BJ (cell line): ENCODE data around the gene FAAP20. TPM values are rescaled to one million over a fixed set of nuclear protein-coding genes. Genes with fewer than 3 reads are reported as not detected.

Source experiments
- CTCF ChIA-PET: fragments of 350-600 bp; formaldehyde crosslinking; extraction: SDS; loops from one replicate; lab custom pipeline; 2021; ENCODE audit warnings: antibody characterized with exemption, inconsistent platforms; lab: Yijun Ruan, JAX
- POLR2A ChIA-PET: fragments of 300-600 bp; sonication (Branson Sonifier 250); formaldehyde crosslinking; extraction: SDS; loops from one replicate; lab custom pipeline; 2021; ENCODE audit warnings: antibody characterized with exemption; lab: Charles Lee
- DNase-seq: peaks from one replicate; pipeline ENCODE4 v3.0.0-alpha.2; 2011; ENCODE audit warnings: low read depth
- H3K27me3 ChIP-seq: 2 replicates; pipeline ENCODE4 v1.6.0; 2011; ENCODE audit warnings: low read length; ENCODE audit not compliant: control insufficient read depth, insufficient read depth
- H3K36me3 ChIP-seq: 2 replicates; pipeline ENCODE4 v1.5.1; 2011; ENCODE audit warnings: low read length; ENCODE audit not compliant: control insufficient read depth, insufficient read depth
- H3K4me3 ChIP-seq: 2 replicates; pipeline ENCODE4 v1.5.1; 2011; ENCODE audit warnings: low read depth, mild to moderate bottlenecking, control low read depth, low read length
- CTCF ChIP-seq: IDR thresholded peaks from 2 replicates; pipeline ENCODE4 v1.5.1; 2011; ENCODE audit warnings: low read depth, mild to moderate bottlenecking, control low read depth, inconsistent platforms, low read length, moderate library complexity; ENCODE audit not compliant: insufficient read depth
- polyA plus RNA-seq: library from polyadenylated mRNA; depleted of rRNA; stranded (reverse); fragments of >200 nt; gene quantifications from 2 replicates; pipeline ENCODE4 v1.2.3, GENCODE V29; 2011

Gene FAAP20
- polyA plus RNA-seq, 1 experiment = 18.7 TPM

- CTCF ChIA-PET = interaction anchor here (0.9 to 3.6 kb wide), 3 partner anchors 10 to 176 kb away, joined by 4 to 18 read pairs (median 11); partner anchors contain the start of gene FAAP20
- no peak for DNase-seq
Measured at GRCh38 chr1:2205191-2205952, 10.8 kb upstream of the FAAP20 start.

GRCh38 chr1:2204415-2205190, 10.0 kb upstream of the FAAP20 start:
- Histone ChIP-seq H3K27me3 (no peaks in the 10 kb centered on the region), H3K36me3 (peaks cover 1% of the 10 kb centered on the region; the same call in 1 of the 2 replicates), H3K4me3 (peak overlapping the region; percentile 55)
- no peak for TF ChIP-seq CTCF
- CTCF ChIA-PET = interaction anchor here (0.9 to 3.6 kb wide), 3 partner anchors 9 to 177 kb away, joined by 4 to 18 read pairs (median 11); partner anchors contain the start of gene FAAP20
- POLR2A ChIA-PET = interaction anchor here (0.6 to 1.3 kb wide), 2 partner anchors 10 to 11 kb away, joined by 4 read pairs; partner anchors contain the start of gene FAAP20
- no peak for DNase-seq

More at GRCh38 chr1:2205191-2205952, 10.8 kb upstream of the FAAP20 start:
- Histone ChIP-seq H3K36me3 (peaks cover 1% of the 10 kb centered on the region; the same call in 1 of the 2 replicates), H3K27me3 (no peaks in the 10 kb centered on the region), H3K4me3 (peak overlapping the region; percentile 49)
- POLR2A ChIA-PET = interaction anchor here (1.3 kb wide), 1 partner anchor 10 kb away, joined by 4 read pairs; the partner anchor contains the start of gene FAAP20
- TF ChIP-seq CTCF = no peak

- no peak for DNase-seq
- no peaks in the 10 kb centered on the region for H3K27me3 ChIP-seq
- H3K36me3 ChIP-seq = peaks cover 1% of the 10 kb centered on the region; the same call in 1 of the 2 replicates
- ChIA-PET CTCF (interaction anchor here (0.9 to 3.6 kb wide), 3 partner anchors 9 to 178 kb away, joined by 3 to 18 read pairs (median 11); partner anchors contain the start of gene FAAP20), POLR2A (interaction anchor here (0.6 to 1.3 kb wide), 2 partner anchors 9 to 12 kb away, joined by 4 read pairs; partner anchors contain the start of gene FAAP20)
- H3K4me3 ChIP-seq = peak overlapping the region; percentile 55
- TF ChIP-seq CTCF = no peak
Measured at GRCh38 chr1:2203671-2204414, 9.3 kb upstream of the FAAP20 start.

GRCh38 chr1:2202843-2203601, 8.4 kb upstream of the FAAP20 start:
- no peaks in the 10 kb centered on the region for H3K27me3 ChIP-seq
- TF ChIP-seq CTCF = no peak
- CTCF ChIA-PET = interaction anchor here (0.9 to 3.6 kb wide), 3 partner anchors 8 to 179 kb away, joined by 3 to 18 read pairs (median 11); partner anchors contain the start of gene FAAP20
- POLR2A ChIA-PET = no interaction called here
- no peak for DNase-seq
- peaks cover 1% of the 10 kb centered on the region; the same call in 1 of the 2 replicates for H3K36me3 ChIP-seq
- H3K4me3 ChIP-seq = no peak overlapping the region
